GM23338 (cell line): Measurements from ENCODE around the gene CDR2L.

ENCODE experiments used
- POLR2AphosphoS5 ChIP-seq: IDR thresholded peaks from 2 replicates; pipeline ENCODE4 v1.6.1; 2016; ENCODE audit warnings: antibody characterized with exemption, low read depth
- TF ChIP-seq, protein P1 (sequence below), 2 experiments: fragments of 200-600 bp in 1 of 2; sonication (generic) in 1 of 2; conservative IDR thresholded peaks; 2 replicates each; pipeline versions ENCODE4 v1.5.1 to v1.6.1; 2016 to 2017; ENCODE audit warnings: antibody characterized with exemption in 2 of 2, low read depth in 2 of 2, mild to moderate bottlenecking in 2 of 2, moderate library complexity in 1 of 2

DNA sequence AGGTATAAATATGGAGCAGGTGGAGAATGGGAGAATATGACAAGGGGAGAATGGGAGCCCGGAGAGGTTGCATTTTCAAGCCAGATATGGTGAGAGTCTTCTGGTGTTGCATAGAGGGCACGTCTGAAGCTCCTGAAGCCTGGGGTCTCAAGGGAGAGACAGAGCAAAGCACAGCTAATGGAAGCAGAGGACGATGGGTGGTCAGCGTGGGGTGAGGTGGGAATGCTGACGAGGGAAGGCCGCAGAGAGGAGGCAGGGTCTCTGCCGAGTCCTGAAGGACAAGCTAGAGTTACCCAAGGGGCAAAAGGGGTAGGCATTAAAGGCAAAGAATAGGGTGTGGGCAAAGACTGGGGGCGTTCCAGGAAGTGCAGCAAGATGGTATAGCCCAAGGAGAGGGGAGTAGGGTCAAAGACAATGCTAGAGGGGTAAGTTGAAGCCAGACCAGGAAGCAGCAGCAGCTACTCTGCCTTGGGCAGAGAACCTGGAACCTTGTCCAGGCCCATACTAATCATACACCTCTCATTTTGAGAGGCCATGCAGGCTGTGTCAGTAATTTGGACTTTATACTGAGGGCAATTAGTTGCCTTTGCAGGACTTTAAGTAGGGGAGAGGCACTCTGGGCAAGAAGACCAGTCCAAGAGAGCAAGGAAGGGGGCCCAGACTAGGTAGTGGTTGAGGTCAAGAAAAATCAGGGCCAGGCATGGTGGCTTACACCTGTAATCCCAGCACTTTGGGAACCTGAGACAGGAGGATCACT, 49.1 kb upstream of the CDR2L start:
- TF ChIP-seq POLR2AphosphoS5 = no peak
- TF ChIP-seq, protein P1, sequence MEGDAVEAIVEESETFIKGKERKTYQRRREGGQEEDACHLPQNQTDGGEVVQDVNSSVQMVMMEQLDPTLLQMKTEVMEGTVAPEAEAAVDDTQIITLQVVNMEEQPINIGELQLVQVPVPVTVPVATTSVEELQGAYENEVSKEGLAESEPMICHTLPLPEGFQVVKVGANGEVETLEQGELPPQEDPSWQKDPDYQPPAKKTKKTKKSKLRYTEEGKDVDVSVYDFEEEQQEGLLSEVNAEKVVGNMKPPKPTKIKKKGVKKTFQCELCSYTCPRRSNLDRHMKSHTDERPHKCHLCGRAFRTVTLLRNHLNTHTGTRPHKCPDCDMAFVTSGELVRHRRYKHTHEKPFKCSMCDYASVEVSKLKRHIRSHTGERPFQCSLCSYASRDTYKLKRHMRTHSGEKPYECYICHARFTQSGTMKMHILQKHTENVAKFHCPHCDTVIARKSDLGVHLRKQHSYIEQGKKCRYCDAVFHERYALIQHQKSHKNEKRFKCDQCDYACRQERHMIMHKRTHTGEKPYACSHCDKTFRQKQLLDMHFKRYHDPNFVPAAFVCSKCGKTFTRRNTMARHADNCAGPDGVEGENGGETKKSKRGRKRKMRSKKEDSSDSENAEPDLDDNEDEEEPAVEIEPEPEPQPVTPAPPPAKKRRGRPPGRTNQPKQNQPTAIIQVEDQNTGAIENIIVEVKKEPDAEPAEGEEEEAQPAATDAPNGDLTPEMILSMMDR (conservative IDR thresholded peaks at IDR 0.05; ENCODE audit: low read depth in 2 of 2) = no peak
